Body of pancreas (tissue), 4 donors: ENCODE measurements around the gene RASGRF1.

Experiments used
- CTCF ChIP-seq, 7 experiments: fragments of 450-650 bp in 4 of 7; fragments of 200-600 bp in 3 of 7; sonication (generic) in 3 of 7; IDR thresholded peaks; one replicate each; pipeline ENCODE4 v1.5.1; 2016 to 2019; ENCODE audit warnings: antibody characterized with exemption in 7 of 7
- POLR2A ChIP-seq, 3 donors: fragments of 450-650 bp; IDR thresholded peaks; one replicate each; pipeline ENCODE4 v1.6.1; 2016; ENCODE audit warnings: antibody characterized with exemption in 3 of 3, mild to moderate bottlenecking in 2 of 3

- TF ChIP-seq CTCF (IDR thresholded peaks at IDR 0.05) (no peak), POLR2A (IDR thresholded peaks at IDR 0.05) (no peak)
Measured at GRCh38 chr15:79046691-79047404, 43.7 kb downstream of the RASGRF1 start.
